ENCODE data around the gene EGR1. TPM values are rescaled to one million over a fixed set of nuclear protein-coding genes. Genes with fewer than 3 reads are reported as not detected.

EGR1 gene
- total RNA-seq, 1 donor from 2014 or later: 119 TPM

GRCh38 chr5:138495351-138495750 lies 30.1 kb downstream of the EGR1 start:
- Histone ChIP-seq H3K4me1 (peaks cover 32% of the 10 kb centered on the region), H3K27me3 (no peaks in the 10 kb centered on the region), H3K9me3 (no peaks in the 10 kb centered on the region), H3K36me3 (no peaks in the 10 kb centered on the region), H3K4me3 (no peak overlapping the region), H3K27ac (no peak overlapping the region)
- DNase-seq (ENCODE audit: extremely low spot score in 2 of 2): no peak
- intact Hi-C loops (cut with DNase I): no loop called here
- TF ChIP-seq POLR2AphosphoS5 (IDR thresholded peaks at IDR 0.05; ENCODE audit: insufficient read depth in 1 of 2, low read depth in 1 of 2) (no peak), POLR2A (IDR thresholded peaks at IDR 0.05) (no peak)
- TF ChIP-seq, protein P1, sequence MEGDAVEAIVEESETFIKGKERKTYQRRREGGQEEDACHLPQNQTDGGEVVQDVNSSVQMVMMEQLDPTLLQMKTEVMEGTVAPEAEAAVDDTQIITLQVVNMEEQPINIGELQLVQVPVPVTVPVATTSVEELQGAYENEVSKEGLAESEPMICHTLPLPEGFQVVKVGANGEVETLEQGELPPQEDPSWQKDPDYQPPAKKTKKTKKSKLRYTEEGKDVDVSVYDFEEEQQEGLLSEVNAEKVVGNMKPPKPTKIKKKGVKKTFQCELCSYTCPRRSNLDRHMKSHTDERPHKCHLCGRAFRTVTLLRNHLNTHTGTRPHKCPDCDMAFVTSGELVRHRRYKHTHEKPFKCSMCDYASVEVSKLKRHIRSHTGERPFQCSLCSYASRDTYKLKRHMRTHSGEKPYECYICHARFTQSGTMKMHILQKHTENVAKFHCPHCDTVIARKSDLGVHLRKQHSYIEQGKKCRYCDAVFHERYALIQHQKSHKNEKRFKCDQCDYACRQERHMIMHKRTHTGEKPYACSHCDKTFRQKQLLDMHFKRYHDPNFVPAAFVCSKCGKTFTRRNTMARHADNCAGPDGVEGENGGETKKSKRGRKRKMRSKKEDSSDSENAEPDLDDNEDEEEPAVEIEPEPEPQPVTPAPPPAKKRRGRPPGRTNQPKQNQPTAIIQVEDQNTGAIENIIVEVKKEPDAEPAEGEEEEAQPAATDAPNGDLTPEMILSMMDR (IDR thresholded peaks at IDR 0.05): no peak

DNA sequence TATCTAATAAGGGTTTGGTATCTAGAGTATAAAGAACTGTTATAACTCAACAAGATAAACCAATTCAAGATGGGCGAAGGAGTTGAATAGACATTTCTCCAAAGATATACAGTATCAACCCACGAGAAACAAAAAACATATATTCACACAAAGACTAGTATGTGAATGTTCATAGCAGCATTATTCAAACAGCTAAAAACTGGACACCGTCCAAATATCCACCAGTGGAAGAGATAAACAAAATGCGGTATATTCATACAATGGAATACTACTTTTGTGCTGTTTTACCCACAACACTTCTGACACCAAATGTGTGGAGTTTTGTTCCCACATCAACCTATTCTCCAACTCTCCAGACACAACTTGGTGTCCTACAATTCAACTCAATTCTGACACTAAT lies 33.1 kb downstream of the EGR1 start:
- no peaks in the 10 kb centered on the region for H3K36me3 ChIP-seq
- H3K27ac ChIP-seq: no peak overlapping the region
- peaks cover 19% of the 10 kb centered on the region for H3K4me1 ChIP-seq
- no peaks in the 10 kb centered on the region for H3K27me3 ChIP-seq
- no peaks in the 10 kb centered on the region for H3K9me3 ChIP-seq
- H3K4me3 ChIP-seq: no peak overlapping the region
- no peak for TF ChIP-seq POLR2AphosphoS5 (IDR thresholded peaks at IDR 0.05; ENCODE audit: insufficient read depth in 1 of 2, low read depth in 1 of 2)
- TF ChIP-seq POLR2A (IDR thresholded peaks at IDR 0.05): no peak
- TF ChIP-seq, protein P1 (IDR thresholded peaks at IDR 0.05): no peak
- no peak for DNase-seq (ENCODE audit: extremely low spot score in 2 of 2)
- intact Hi-C loops (cut with DNase I): no loop called here

DNA sequence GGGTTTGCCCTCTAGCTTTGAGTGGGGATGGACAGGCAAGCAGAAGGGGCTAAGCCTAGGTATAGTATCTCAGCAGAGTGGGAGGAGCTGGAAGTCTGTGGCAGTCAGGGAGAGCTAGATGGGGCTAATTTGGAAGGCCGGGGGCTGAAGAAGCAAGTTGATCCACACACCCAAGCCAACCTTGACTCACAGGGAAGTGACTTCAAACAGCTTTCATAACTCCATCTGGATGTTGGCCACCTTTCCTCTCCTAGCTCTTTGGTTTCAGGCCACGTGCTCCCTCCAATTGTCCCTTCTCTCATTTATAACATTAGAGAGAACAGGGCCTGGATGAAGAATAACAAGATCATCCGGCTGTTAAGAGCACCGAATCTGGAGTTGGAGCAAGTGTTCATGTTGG lies 36.8 kb downstream of the EGR1 start:
- TF ChIP-seq POLR2AphosphoS5 (IDR thresholded peaks at IDR 0.05; ENCODE audit: insufficient read depth in 1 of 2, low read depth in 1 of 2): no peak
- TF ChIP-seq POLR2A (IDR thresholded peaks at IDR 0.05): no peak
- TF ChIP-seq, protein P1 (IDR thresholded peaks at IDR 0.05): no peak
- Histone ChIP-seq H3K27ac (peak overlapping the region; percentile 39), H3K4me1 (peaks cover 41% of the 10 kb centered on the region), H3K36me3 (no peaks in the 10 kb centered on the region), H3K9me3 (no peaks in the 10 kb centered on the region), H3K4me3 (no peak overlapping the region), H3K27me3 (no peaks in the 10 kb centered on the region)
- intact Hi-C loops (cut with DNase I): loop anchor here (5.0 kb wide), 1 partner anchor 50 kb away; no protein-coding TSS in a partner anchor
- DNase-seq (ENCODE audit: extremely low spot score in 2 of 2): no peak

- H3K4me1 ChIP-seq: peaks cover 41% of the 10 kb centered on the region
- DNase-seq (ENCODE audit: extremely low spot score in 2 of 2): no peak
- H3K4me3 ChIP-seq: no peak overlapping the region
- intact Hi-C loops (cut with DNase I): loop anchor here (5.0 kb wide), 1 partner anchor 50 kb away; no protein-coding TSS in a partner anchor
- TF ChIP-seq POLR2A (IDR thresholded peaks at IDR 0.05) (no peak), POLR2AphosphoS5 (IDR thresholded peaks at IDR 0.05; ENCODE audit: insufficient read depth in 1 of 2, low read depth in 1 of 2) (no peak)
- TF ChIP-seq, protein P1 (IDR thresholded peaks at IDR 0.05): no peak
- H3K9me3 ChIP-seq: no peaks in the 10 kb centered on the region
- no peaks in the 10 kb centered on the region for H3K36me3 ChIP-seq
- peak overlapping the region; percentile 39 for H3K27ac ChIP-seq
- H3K27me3 ChIP-seq: no peaks in the 10 kb centered on the region
Measured at GRCh38 chr5:138502521-138502920, 37.2 kb downstream of the EGR1 start.

- peaks cover 0 to 8% of the 10 kb centered on the region in 2 donors for H3K36me3 ChIP-seq
- H3K9me3 ChIP-seq: no peaks in the 10 kb centered on the region
- H3K4me3 ChIP-seq: no peak overlapping the region
- H3K27ac ChIP-seq: peak overlapping the region; percentile 10
- TF ChIP-seq POLR2AphosphoS5 (IDR thresholded peaks at IDR 0.05; ENCODE audit: insufficient read depth in 1 of 2, low read depth in 1 of 2) (peak in 1 of 2 donors; percentile 25), POLR2A (IDR thresholded peaks at IDR 0.05) (no peak)
- TF ChIP-seq, protein P1 (IDR thresholded peaks at IDR 0.05): peak; percentile 54 to 85 (median 74)
- intact Hi-C loops (cut with DNase I): loop anchor here (5.0 kb wide), 1 partner anchor 51 kb away; no protein-coding TSS in a partner anchor
- no peak for DNase-seq (ENCODE audit: extremely low spot score in 2 of 2)
- no peaks in the 10 kb centered on the region for H3K27me3 ChIP-seq
- H3K4me1 ChIP-seq: peaks cover 41% of the 10 kb centered on the region
Measured at GRCh38 chr5:138503487-138504270, 38.4 kb downstream of the EGR1 start.
